ENCODE results near the gene TGFBR1. TPM values are rescaled to one million over a fixed set of nuclear protein-coding genes. Genes with fewer than 3 reads are reported as not detected.
"Not testable (repeated sequence)": the region's sequence is repeated elsewhere in the genome, so short reads cannot be mapped to it uniquely, and the experiment has no call there.

Gene TGFBR1
- total RNA-seq, 2 donors from 2014 or later: 13.4 to 23.4 TPM

DNA sequence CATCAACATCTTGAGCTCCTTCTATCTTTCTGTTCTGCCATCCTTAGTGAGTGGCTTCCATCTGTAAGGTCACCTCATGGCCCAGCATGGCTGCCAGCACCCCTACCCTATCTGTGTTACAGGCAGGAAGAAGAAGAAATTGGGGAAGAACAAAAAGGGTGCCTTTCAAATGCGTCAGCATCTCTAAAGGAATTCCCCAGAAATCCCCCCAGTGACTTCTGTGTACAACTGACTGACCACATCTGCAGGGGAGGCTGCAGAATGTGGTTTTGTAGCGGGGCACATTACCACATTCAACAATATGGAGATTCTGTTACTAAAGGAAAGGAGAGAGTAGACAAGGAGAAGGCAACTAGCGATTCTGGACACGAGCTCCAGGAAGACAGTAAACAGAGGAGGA, 76.7 kb downstream of the TGFBR1 start:
- peak in 1 of 2 donors; percentile 15 for DNase-seq (ENCODE audit: low spot score in 2 of 2)
- ATAC-seq: peak; percentile 14 to 52
- H3K27ac Mint-ChIP-seq: peak overlapping the region in 1 of 2 donors; percentile 34
- no peaks in the 10 kb centered on the region for H3K36me3 Mint-ChIP-seq
- no peaks in the 10 kb centered on the region for H3K9me3 Mint-ChIP-seq

GRCh38 chr9:99182356-99182755, 77.4 kb downstream of the TGFBR1 start:
- no peak for ATAC-seq
- H3K9me3 Mint-ChIP-seq: no peaks in the 10 kb centered on the region
- no peaks in the 10 kb centered on the region for H3K36me3 Mint-ChIP-seq
- no peak overlapping the region for H3K27ac Mint-ChIP-seq
- DNase-seq (ENCODE audit: low spot score in 2 of 2): no peak

- H3K27ac Mint-ChIP-seq: peak overlapping the region in 1 of 2 donors; percentile 57
Observed at GRCh38 chr9:99183616-99184015, 78.7 kb downstream of the TGFBR1 start.

GRCh38 chr9:99184110-99184474, 79.2 kb downstream of the TGFBR1 start:
- no peaks in the 10 kb centered on the region for H3K9me3 Mint-ChIP-seq
- no peak for DNase-seq (ENCODE audit: low spot score in 2 of 2)
- H3K36me3 Mint-ChIP-seq: no peaks in the 10 kb centered on the region
- peak in 1 of 2 donors; percentile 3 for ATAC-seq
- H3K27ac Mint-ChIP-seq: peak overlapping the region in 1 of 2 donors; percentile 57

More at GRCh38 chr9:99183616-99184015, 78.7 kb downstream of the TGFBR1 start:
- no peaks in the 10 kb centered on the region for H3K9me3 Mint-ChIP-seq
- no peak for ATAC-seq
- DNase-seq (ENCODE audit: low spot score in 2 of 2): no peak
- H3K36me3 Mint-ChIP-seq: no peaks in the 10 kb centered on the region

DNA sequence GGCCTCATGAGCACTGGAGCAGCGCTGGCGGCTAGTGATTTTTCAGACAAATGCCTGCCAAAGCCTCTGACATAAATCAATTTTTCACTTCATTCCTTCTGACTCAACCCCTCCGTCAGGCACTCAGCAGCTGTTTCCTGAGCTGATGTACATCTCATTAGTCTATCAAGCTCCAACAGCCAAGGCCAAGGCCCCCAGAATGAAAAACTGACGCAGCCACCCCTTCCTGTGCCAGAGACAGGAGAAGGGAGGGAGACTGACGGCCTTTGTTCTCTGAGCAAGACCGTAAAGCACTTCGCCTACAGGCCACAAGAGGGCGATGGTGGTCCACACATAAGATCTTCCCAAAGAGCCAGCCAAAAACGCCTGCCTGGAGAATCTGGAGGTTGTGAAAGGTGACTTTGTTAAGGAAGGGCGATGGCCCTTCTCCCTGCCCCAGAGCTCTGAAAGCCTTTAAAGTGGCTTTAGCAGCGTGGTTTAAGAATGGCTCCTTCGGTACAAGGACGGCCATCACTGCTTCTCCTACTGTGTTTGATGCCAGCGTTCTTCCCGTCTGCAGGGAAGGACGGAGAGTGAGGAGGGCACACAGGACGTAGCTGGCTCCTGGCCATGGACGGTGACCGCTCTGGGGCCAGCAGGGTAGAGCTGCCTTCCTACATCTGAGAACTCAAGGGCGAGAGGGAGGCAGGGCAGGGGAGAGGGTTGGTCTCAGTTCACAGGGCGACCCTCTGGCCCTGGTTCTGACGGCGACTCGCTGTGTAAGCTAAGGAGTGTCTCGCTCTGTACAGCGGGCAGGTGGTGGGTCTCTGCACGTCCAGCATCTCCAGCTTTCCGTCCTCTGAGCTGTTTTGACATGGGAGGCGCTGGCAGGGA, 79.8 kb downstream of the TGFBR1 start:
- Mint-ChIP-seq H3K27ac (peak overlapping the region; percentile 57 to 83), H3K36me3 (no peaks in the 10 kb centered on the region), H3K9me3 (no peaks in the 10 kb centered on the region)
- ATAC-seq (peak; percentile 79 to 84), DNase-seq (ENCODE audit: low spot score in 2 of 2) (peak; percentile 74 to 78)

DNA sequence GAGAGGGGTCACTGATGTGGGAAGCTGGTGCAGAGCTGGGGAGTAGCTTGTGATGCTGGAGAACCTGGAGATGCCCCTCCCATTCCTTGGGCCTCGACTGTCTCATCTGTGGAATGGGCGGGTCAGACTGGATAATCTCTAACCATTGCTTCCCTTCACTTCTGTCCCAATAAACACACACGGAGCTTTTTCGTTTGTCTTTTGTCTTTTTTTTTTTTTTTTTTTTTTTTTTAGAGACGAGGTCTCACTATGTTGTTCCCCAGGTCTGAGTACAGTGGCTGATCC, 80.4 kb downstream of the TGFBR1 start:
- no peaks in the 10 kb centered on the region for H3K9me3 Mint-ChIP-seq
- no peak for ATAC-seq
- H3K27ac Mint-ChIP-seq: peak overlapping the region in 1 of 2 donors; percentile 57

DNA sequence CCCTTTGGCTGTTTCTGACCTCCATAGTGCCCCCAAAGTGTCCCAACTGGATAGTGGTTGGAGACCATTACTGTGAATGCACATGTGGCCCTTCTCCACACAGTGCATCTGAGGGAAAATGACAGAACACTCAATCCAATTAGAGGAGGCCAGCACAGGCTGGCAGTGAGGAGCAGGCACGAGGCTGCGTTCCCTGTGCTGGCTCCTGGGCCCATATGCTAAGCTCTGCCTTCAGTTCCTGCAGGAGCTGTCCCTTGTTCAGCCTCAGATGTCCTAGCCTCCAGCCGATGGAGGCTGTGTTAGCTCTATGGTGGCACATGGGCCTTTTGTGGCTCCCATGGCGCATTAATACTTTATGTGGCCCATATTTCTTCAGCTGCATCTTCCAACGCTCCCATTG, 81.0 kb downstream of the TGFBR1 start:
- Mint-ChIP-seq H3K9me3 (no peaks in the 10 kb centered on the region), H3K27ac (no peak overlapping the region), H3K36me3 (no peaks in the 10 kb centered on the region)
- DNase-seq (ENCODE audit: low spot score in 2 of 2): no peak
- ATAC-seq: no peak

More for the DNA sequence above, 80.4 kb downstream of the TGFBR1 start:
- H3K36me3 Mint-ChIP-seq: no peaks in the 10 kb centered on the region
- no peak for DNase-seq (ENCODE audit: low spot score in 2 of 2)

DNA sequence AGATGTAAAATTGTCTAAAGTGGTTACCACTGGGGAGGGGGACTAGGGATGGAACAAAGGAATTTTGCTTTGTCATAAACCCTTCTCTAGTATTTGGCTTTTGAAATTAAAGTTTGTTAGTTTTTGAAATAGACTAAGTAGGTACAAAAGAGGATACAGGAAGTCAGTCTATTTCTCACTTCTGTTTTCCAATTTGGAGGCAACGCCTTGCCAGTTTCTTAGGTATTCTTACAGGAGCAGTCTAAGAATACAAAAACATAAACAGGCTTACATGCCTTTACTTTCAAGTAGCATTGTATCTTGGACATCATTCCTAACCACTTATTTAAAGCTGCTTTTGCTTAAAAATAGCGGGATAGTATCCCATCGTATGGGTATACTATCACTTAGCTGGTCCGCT, 82.4 kb downstream of the TGFBR1 start:
- ATAC-seq (no peak), DNase-seq (ENCODE audit: low spot score in 2 of 2) (no peak)
- Mint-ChIP-seq H3K9me3 (no peaks in the 10 kb centered on the region), H3K36me3 (no peaks in the 10 kb centered on the region), H3K27ac (no peak overlapping the region)

GRCh38 chr9:99189186-99189585, 84.3 kb downstream of the TGFBR1 start:
- ATAC-seq (no peak), DNase-seq (ENCODE audit: low spot score in 2 of 2) (no peak)
- Mint-ChIP-seq H3K36me3 (no peaks in the 10 kb centered on the region), H3K27ac (no peak overlapping the region), H3K9me3 (no peaks in the 10 kb centered on the region)

DNA sequence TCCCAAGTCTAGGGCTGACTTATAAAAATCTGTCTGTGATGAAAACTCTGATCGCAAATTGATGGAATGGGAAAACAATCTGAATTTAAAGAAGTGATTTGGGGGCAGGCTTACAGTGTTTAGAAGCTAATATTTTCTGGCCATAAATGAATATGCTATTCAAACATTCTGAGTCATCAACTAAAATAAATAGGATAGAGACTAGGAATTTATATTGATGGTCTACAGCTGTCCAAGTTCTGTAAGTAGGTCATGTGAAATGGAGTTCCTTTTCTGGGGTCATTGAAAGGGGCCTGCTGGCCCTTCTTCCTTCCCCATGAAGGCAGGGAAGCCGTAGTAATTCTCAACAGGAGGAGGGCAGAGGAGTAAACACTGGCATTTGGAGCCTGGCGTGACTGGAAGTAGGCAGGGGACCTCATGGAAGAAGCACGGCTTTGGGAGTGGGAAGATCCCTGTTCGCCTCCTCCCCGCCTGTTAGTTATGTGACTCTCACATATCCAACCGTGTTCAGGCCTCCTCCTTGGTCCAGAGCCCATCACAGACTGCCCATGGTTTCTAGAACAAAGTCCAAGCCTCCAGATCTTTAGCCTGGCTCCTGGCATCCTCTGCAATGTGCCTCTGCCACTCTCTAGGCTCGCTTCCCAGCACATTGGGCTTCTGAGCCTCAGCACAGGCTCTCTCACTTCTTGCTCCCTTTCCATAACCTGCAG, 85.1 kb downstream of the TGFBR1 start:
- peak overlapping the region in 1 of 2 donors; percentile 58 for H3K27ac Mint-ChIP-seq
- DNase-seq (ENCODE audit: low spot score in 2 of 2) (no peak), ATAC-seq (no peak)
- no peaks in the 10 kb centered on the region for H3K36me3 Mint-ChIP-seq
- no peaks in the 10 kb centered on the region for H3K9me3 Mint-ChIP-seq

DNA sequence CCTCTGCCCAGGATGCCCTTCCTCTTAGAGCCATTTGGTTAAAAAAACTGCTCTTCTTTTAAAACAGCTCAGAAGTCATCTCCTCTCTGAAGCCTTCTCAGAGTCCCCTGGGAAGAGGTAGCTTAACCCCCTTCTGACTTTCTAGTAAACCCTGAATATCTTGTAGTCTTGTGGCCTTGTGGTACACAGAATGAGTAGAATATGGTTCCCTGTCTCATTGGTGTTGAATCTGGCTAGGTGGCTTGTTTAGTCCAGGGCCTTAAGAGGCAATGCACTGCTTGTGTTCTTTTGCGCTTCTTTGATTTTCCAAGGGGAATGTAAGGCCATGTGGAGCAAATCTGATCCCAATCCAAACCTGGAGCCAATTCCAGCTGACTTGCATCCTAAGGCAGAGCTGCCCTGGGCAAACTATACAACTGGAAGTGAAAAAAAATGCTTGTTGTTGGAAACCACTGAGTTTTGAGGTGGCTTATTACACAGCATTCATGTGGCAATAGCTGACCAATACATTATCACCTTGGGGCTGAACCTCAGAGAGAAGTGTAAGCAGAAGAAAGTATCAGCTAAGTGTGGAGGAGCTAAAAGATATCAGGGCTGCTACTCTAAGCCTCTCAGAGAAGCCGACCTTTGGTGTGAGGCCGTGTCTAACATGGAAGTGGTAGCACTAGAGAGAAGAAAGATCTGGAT, 85.8 kb downstream of the TGFBR1 start:
- peak overlapping the region in 1 of 2 donors; percentile 58 for H3K27ac Mint-ChIP-seq
- H3K36me3 Mint-ChIP-seq: no peaks in the 10 kb centered on the region
- ATAC-seq: no peak
- no peak for DNase-seq (ENCODE audit: low spot score in 2 of 2)
- H3K9me3 Mint-ChIP-seq: no peaks in the 10 kb centered on the region

DNA sequence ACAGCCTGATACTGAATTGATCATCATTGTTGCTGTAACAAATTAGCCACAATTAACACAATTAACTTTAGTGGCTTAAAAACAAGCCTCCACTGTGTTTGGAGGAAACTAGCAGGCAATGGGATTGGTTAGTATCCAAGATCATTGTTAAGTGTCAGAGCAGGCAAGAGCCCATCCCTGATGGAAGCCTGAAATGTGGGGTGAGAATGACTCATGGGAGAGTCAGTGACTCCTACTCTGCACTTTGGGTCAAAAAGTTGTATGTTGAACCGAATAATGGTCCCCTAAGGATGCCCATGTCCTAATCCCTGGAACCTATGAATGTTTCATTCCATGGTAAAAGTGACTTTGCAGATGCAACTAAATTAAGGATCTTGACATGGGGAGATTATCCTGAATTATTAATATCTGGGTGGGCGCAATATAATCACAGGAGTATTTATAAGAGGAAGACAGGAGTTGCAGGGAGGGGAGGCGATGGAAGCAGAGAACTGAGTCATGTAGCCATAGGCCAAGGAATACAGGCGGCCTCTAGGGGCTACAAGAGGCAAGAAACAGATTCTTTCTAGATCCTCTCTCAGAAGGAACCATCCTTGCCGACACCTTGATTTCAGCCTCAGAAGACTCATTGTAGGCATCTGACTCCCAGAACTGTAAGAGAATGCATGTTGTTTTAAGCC, 88.0 kb downstream of the TGFBR1 start:
- DNase-seq (ENCODE audit: low spot score in 2 of 2) (no peak), ATAC-seq (no peak)
- no peaks in the 10 kb centered on the region for H3K9me3 Mint-ChIP-seq
- no peak overlapping the region for H3K27ac Mint-ChIP-seq
- no peaks in the 10 kb centered on the region for H3K36me3 Mint-ChIP-seq

- no peaks in the 10 kb centered on the region for H3K9me3 Mint-ChIP-seq
- ATAC-seq (no peak), DNase-seq (ENCODE audit: low spot score in 2 of 2) (no peak)
- no peaks in the 10 kb centered on the region for H3K36me3 Mint-ChIP-seq
- no peak overlapping the region for H3K27ac Mint-ChIP-seq
Observed at GRCh38 chr9:99193466-99193821, 88.5 kb downstream of the TGFBR1 start.

- H3K9me3 Mint-ChIP-seq; H3K36me3 Mint-ChIP-seq; H3K27ac Mint-ChIP-seq; ATAC-seq; DNase-seq (ENCODE audit: low spot score in 2 of 2): not testable (repeated sequence)
Observed at GRCh38 chr9:99196484-99196883, 91.6 kb downstream of the TGFBR1 start.

- ATAC-seq (no peak), DNase-seq (ENCODE audit: low spot score in 2 of 2) (no peak)
- H3K9me3 Mint-ChIP-seq: no peaks in the 10 kb centered on the region
Observed at GRCh38 chr9:99197124-99197630, 92.3 kb downstream of the TGFBR1 start.

DNA sequence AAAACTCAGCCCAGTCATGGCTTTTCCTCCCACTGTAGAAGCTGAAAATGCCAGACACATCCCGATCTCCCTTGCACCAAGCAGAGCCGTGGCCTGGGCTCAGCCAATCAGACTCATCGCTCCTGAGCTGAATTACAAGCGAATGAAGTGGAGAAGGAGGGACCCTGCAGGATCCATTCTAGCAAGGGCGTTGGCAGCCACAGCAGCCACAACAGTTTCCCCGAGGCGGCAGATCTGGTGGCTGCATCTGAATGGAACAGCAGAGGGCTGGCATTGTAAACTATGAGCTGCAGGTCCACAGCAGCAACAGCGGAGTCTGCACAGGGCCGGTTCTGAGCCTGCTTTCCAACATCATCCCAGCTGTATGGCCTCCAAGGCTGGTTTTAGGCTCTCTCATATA, 93.1 kb downstream of the TGFBR1 start:
- Mint-ChIP-seq H3K27ac (no peak overlapping the region), H3K9me3 (no peaks in the 10 kb centered on the region)
- no peak for ATAC-seq

More at GRCh38 chr9:99197124-99197630, 92.3 kb downstream of the TGFBR1 start:
- Mint-ChIP-seq H3K36me3 (no peaks in the 10 kb centered on the region), H3K27ac (no peak overlapping the region)

More for the DNA sequence above, 93.1 kb downstream of the TGFBR1 start:
- H3K36me3 Mint-ChIP-seq: no peaks in the 10 kb centered on the region
- DNase-seq (ENCODE audit: low spot score in 2 of 2): no peak

All from activated naive CD4-positive, alpha-beta T cell treated with anti-CD3 and anti-CD28 coated beads, Interleukin-2, amount 50 U/mL, for 72 hours (primary cell).